CD8-positive, alpha-beta memory T cell (primary cell): Measurements from ENCODE around the gene SH2D2A. TPM values are rescaled to one million over a fixed set of nuclear protein-coding genes. Genes with fewer than 3 reads are reported as not detected.

Experiments used
- CTCF ChIA-PET: fragments of 350-600 bp; sonication (Branson Sonifier 250); formaldehyde crosslinking; loops from one replicate; lab custom pipeline; 2021; ENCODE audit warnings: antibody characterized with exemption; lab: Charles Lee
- POLR2A ChIA-PET: fragments of 350-600 bp; sonication (Branson Sonifier 250); formaldehyde crosslinking; loops from one replicate; lab custom pipeline; 2021; ENCODE audit warnings: antibody characterized with exemption; lab: Charles Lee
- DNase-seq, 5 donors: peaks; one replicate each; pipeline versions ENCODE4 v3.0.0 to v3.0.0-alpha.2; 2020 to 2022; ENCODE audit warnings: mixed read lengths in 1 of 5
- H3K27ac ChIP-seq: one replicate; pipeline ENCODE4 v1.7.0; 2013; ENCODE audit warnings: low read depth, mild to moderate bottlenecking, low read length, moderate library complexity
- H3K27me3 ChIP-seq: 2 replicates; pipeline ENCODE4 v1.7.0; 2013; ENCODE audit warnings: low read length, mild to moderate bottlenecking; ENCODE audit not compliant: insufficient read depth, poor library complexity, severe bottlenecking
- H3K36me3 ChIP-seq: 2 replicates; pipeline ENCODE4 v1.7.0; 2013; ENCODE audit warnings: mild to moderate bottlenecking, low read length, moderate library complexity; ENCODE audit not compliant: insufficient read depth
- H3K4me1 ChIP-seq: 2 replicates; pipeline ENCODE4 v1.7.0; 2013; ENCODE audit warnings: mild to moderate bottlenecking, low read length, moderate library complexity; ENCODE audit not compliant: insufficient read depth
- H3K4me3 ChIP-seq: 2 replicates; pipeline ENCODE4 v1.7.0; 2013; ENCODE audit warnings: mild to moderate bottlenecking, low read length
- H3K9me3 ChIP-seq: 2 replicates; pipeline ENCODE4 v1.7.0; 2013; ENCODE audit warnings: mild to moderate bottlenecking, low read length
- H3K27ac Mint-ChIP-seq, 8 donors: one replicate each; pipeline ENCODE4 v1.8.0; 2020 to 2021; ENCODE audit warnings: mixed read lengths in 8 of 8, mild to moderate bottlenecking in 6 of 8, inconsistent platforms in 3 of 8, moderate library complexity in 3 of 8
- H3K27me3 Mint-ChIP-seq, 2 donors: one replicate each; pipeline ENCODE4 v1.8.0; 2020 to 2021; ENCODE audit warnings: mixed read lengths in 2 of 2, mild to moderate bottlenecking in 1 of 2, moderate library complexity in 1 of 2
- H3K36me3 Mint-ChIP-seq, 3 donors: one replicate each; pipeline ENCODE4 v1.8.0; 2020 to 2021; ENCODE audit warnings: mixed read lengths in 3 of 3, inconsistent platforms in 1 of 3, mild to moderate bottlenecking in 1 of 3
- H3K4me1 Mint-ChIP-seq, 3 donors: one replicate each; pipeline ENCODE4 v1.8.0; 2020 to 2021; ENCODE audit warnings: mixed read lengths in 3 of 3, inconsistent platforms in 1 of 3, mild to moderate bottlenecking in 1 of 3
- H3K4me3 Mint-ChIP-seq, 7 donors: one replicate each; pipeline ENCODE4 v1.8.0; 2020 to 2021; ENCODE audit warnings: mixed read lengths in 7 of 7, mild to moderate bottlenecking in 6 of 7, moderate library complexity in 4 of 7, inconsistent platforms in 2 of 7
- H3K9me3 Mint-ChIP-seq, 5 donors: one replicate each; pipeline ENCODE4 v1.8.0; 2020 to 2022; ENCODE audit warnings: mixed read lengths in 5 of 5, mild to moderate bottlenecking in 3 of 5, moderate library complexity in 2 of 5, inconsistent platforms in 1 of 5
- polyA plus RNA-seq: library from polyadenylated mRNA; unstranded; fragments of 300-500 nt; fragmentation: Illumina TruSeq; gene quantifications from one replicate; pipeline ENCODE4 v1.2.3, GENCODE V29; 2021
- total RNA-seq, 2 experiments: library from RNA; stranded (reverse); gene quantifications; one replicate each; pipeline ENCODE4 v1.2.3, GENCODE V29; 2021

SH2D2A gene
- total and polyA plus RNA-seq, 3 experiments from 2014 or later, result 62.1 to 170 (median 163) TPM

GRCh38 chr1:156847591-156848460, 31.2 kb upstream of the SH2D2A start:
- peaks cover 23% of the 10 kb centered on the region for H3K27me3 ChIP-seq
- H3K36me3 ChIP-seq, result no peaks in the 10 kb centered on the region
- H3K27ac ChIP-seq, result no peak overlapping the region
- H3K4me1 ChIP-seq, result peaks cover 19% of the 10 kb centered on the region
- Mint-ChIP-seq H3K36me3 (peaks cover 0 to 2% (median under 1%) of the 10 kb centered on the region in 3 donors), H3K27me3 (peaks cover 22 to 39% of the 10 kb centered on the region in 2 donors), H3K4me3 (peak overlapping the region in 5 of 7 donors; percentile 54 to 85 (median 65)), H3K9me3 (no peaks in the 10 kb centered on the region), H3K27ac (peak overlapping the region in 5 of 8 donors; percentile 33 to 90 (median 64)), H3K4me1 (peaks cover 18 to 42% (median 22%) of the 10 kb centered on the region in 3 donors)
- no peaks in the 10 kb centered on the region for H3K9me3 ChIP-seq
- no peak for DNase-seq
- POLR2A ChIA-PET, result interaction anchor here (0.6 to 1.5 kb wide), 3 partner anchors 12 to 347 kb away, joined by 4 to 6 read pairs (median 5); no protein-coding TSS in a partner anchor
- CTCF ChIA-PET, result interaction anchor here (0.7 to 7.3 kb wide), 9 partner anchors 9 to 158 kb away, joined by 3 to 58 read pairs (median 6); partner anchors contain the start of genes INSRR, NTRK1 and SH2D2A
- no peak overlapping the region for H3K4me3 ChIP-seq

GRCh38 chr1:156846643-156847042, 30.0 kb upstream of the SH2D2A start:
- Histone ChIP-seq H3K27ac (no peak overlapping the region), H3K4me1 (peaks cover 19% of the 10 kb centered on the region), H3K9me3 (no peaks in the 10 kb centered on the region), H3K36me3 (no peaks in the 10 kb centered on the region), H3K27me3 (peaks cover 23% of the 10 kb centered on the region), H3K4me3 (no peak overlapping the region)
- POLR2A ChIA-PET, result no interaction called here
- no peak overlapping the region for H3K27ac Mint-ChIP-seq
- CTCF ChIA-PET, result interaction anchor here (1.3 to 7.3 kb wide), 3 partner anchors 7 to 33 kb away, joined by 4 to 58 read pairs (median 30); partner anchors contain the start of genes INSRR and NTRK1
- peak overlapping the region in 1 of 7 donors; percentile 5 for H3K4me3 Mint-ChIP-seq
- peaks cover 0 to 6% (median 2%) of the 10 kb centered on the region in 3 donors for H3K36me3 Mint-ChIP-seq
- no peaks in the 10 kb centered on the region for H3K9me3 Mint-ChIP-seq
- peaks cover 30 to 50% of the 10 kb centered on the region in 2 donors for H3K27me3 Mint-ChIP-seq
- peaks cover 18 to 42% (median 22%) of the 10 kb centered on the region in 3 donors for H3K4me1 Mint-ChIP-seq
- no peak for DNase-seq

- Histone ChIP-seq H3K36me3 (no peaks in the 10 kb centered on the region), H3K4me3 (no peak overlapping the region), H3K9me3 (no peaks in the 10 kb centered on the region), H3K27me3 (peaks cover 23% of the 10 kb centered on the region), H3K4me1 (peaks cover 19% of the 10 kb centered on the region), H3K27ac (no peak overlapping the region)
- CTCF ChIA-PET, result interaction anchor here (1.3 to 7.3 kb wide), 2 partner anchors 14 to 32 kb away, joined by 4 to 58 read pairs; partner anchors contain the start of genes INSRR and NTRK1
- peak overlapping the region in 1 of 8 donors; percentile 34 for H3K27ac Mint-ChIP-seq
- no peak for DNase-seq
- POLR2A ChIA-PET, result no interaction called here
- no peaks in the 10 kb centered on the region for H3K9me3 Mint-ChIP-seq
- H3K4me3 Mint-ChIP-seq, result peak overlapping the region in 3 of 7 donors; percentile 32 to 47 (median 37)
- peaks cover 0 to 6% (median 2%) of the 10 kb centered on the region in 3 donors for H3K36me3 Mint-ChIP-seq
- peaks cover 32 to 54% of the 10 kb centered on the region in 2 donors for H3K27me3 Mint-ChIP-seq
- H3K4me1 Mint-ChIP-seq, result peaks cover 18 to 42% (median 22%) of the 10 kb centered on the region in 3 donors
Observed at GRCh38 chr1:156845953-156846545, 29.4 kb upstream of the SH2D2A start.

- peak overlapping the region in 1 of 8 donors; percentile 17 for H3K27ac Mint-ChIP-seq
- DNase-seq, result peak; percentile 26 to 65 (median 32)
- Histone ChIP-seq H3K36me3 (no peaks in the 10 kb centered on the region), H3K4me1 (peaks cover 19% of the 10 kb centered on the region), H3K4me3 (no peak overlapping the region), H3K27me3 (peaks cover 23% of the 10 kb centered on the region), H3K27ac (no peak overlapping the region), H3K9me3 (no peaks in the 10 kb centered on the region)
- ChIA-PET POLR2A (no interaction called here), CTCF (interaction anchor here (7.3 kb wide), 1 partner anchor 15 kb away, joined by 58 read pairs; the partner anchor contains the start of genes INSRR and NTRK1)
- peaks cover 18 to 42% (median 22%) of the 10 kb centered on the region in 3 donors for H3K4me1 Mint-ChIP-seq
- H3K27me3 Mint-ChIP-seq, result peaks cover 32 to 61% of the 10 kb centered on the region in 2 donors
- H3K9me3 Mint-ChIP-seq, result no peaks in the 10 kb centered on the region
- H3K36me3 Mint-ChIP-seq, result peaks cover 0 to 6% (median 2%) of the 10 kb centered on the region in 3 donors
- H3K4me3 Mint-ChIP-seq, result peak overlapping the region; percentile 32 to 71 (median 64)
Observed at GRCh38 chr1:156845055-156845952, 28.7 kb upstream of the SH2D2A start.

- no peak overlapping the region for H3K27ac ChIP-seq
- Mint-ChIP-seq H3K4me3 (peak overlapping the region in 4 of 7 donors; percentile 11 to 71 (median 44)), H3K36me3 (peaks cover 0 to 6% (median 2%) of the 10 kb centered on the region in 3 donors), H3K27ac (peak overlapping the region in 1 of 8 donors; percentile 84), H3K9me3 (no peaks in the 10 kb centered on the region), H3K27me3 (peaks cover 34 to 68% of the 10 kb centered on the region in 2 donors), H3K4me1 (peaks cover 18 to 41% (median 22%) of the 10 kb centered on the region in 3 donors)
- POLR2A ChIA-PET, result no interaction called here
- no peaks in the 10 kb centered on the region for H3K9me3 ChIP-seq
- H3K4me1 ChIP-seq, result peaks cover 19% of the 10 kb centered on the region
- H3K27me3 ChIP-seq, result peaks cover 23% of the 10 kb centered on the region
- CTCF ChIA-PET, result interaction anchor here (7.3 kb wide), 1 partner anchor 15 kb away, joined by 58 read pairs; the partner anchor contains the start of genes INSRR and NTRK1
- no peak for DNase-seq
- no peak overlapping the region for H3K4me3 ChIP-seq
- H3K36me3 ChIP-seq, result no peaks in the 10 kb centered on the region
Observed at GRCh38 chr1:156844638-156845037, 28.0 kb upstream of the SH2D2A start.

DNA sequence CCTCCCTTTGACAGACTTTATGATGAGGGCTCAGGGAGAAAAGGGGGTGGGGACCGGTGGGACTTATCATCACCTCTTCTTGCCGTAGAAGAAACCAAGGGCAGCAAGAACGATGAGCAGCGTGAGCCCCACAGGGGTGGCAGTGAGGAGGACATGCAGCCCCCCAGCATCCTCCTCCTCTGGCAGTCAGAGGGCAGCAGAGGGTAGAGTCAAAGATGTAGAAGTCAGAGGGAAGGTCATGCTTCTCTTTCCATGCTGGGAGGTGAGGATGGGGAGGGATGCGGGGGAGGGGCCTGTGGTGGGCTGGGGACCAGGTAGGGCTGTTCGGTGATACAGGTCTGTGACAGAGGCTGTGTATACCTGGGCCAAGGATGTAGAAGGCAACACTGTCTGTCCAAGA, 27.5 kb upstream of the SH2D2A start:
- no peak overlapping the region for H3K4me3 ChIP-seq
- no peak overlapping the region for H3K27ac ChIP-seq
- ChIA-PET POLR2A (no interaction called here), CTCF (interaction anchor here (1.6 to 7.3 kb wide), 2 partner anchors 16 kb away, joined by 8 to 58 read pairs; partner anchors contain the start of genes INSRR and NTRK1)
- peaks cover 17% of the 10 kb centered on the region for H3K4me1 ChIP-seq
- Mint-ChIP-seq H3K27me3 (peaks cover 34 to 70% of the 10 kb centered on the region in 2 donors), H3K36me3 (peaks cover 0 to 6% (median 2%) of the 10 kb centered on the region in 3 donors), H3K4me1 (peaks cover 17 to 37% (median 20%) of the 10 kb centered on the region in 3 donors), H3K9me3 (no peaks in the 10 kb centered on the region), H3K27ac (peak overlapping the region in 3 of 8 donors; percentile 43 to 84 (median 51)), H3K4me3 (peak overlapping the region in 3 of 7 donors; percentile 28 to 47 (median 35))
- peaks cover 23% of the 10 kb centered on the region for H3K27me3 ChIP-seq
- H3K36me3 ChIP-seq, result no peaks in the 10 kb centered on the region
- no peak for DNase-seq
- no peaks in the 10 kb centered on the region for H3K9me3 ChIP-seq
